HG03378 (cell line): ENCODE data around the gene MPP3.

Experiments
- ATAC-seq: cut with Tn5 transposase; IDR thresholded peaks from one replicate; pipeline ENCODE4 v1.9.1; 2021; ENCODE audit warnings: mild to moderate bottlenecking, moderate library complexity; ENCODE audit not compliant: unreplicated experiment

The MPP3 gene

GRCh38 chr17:43832168-43832975 lies 574 bp downstream of the MPP3 start:
- no peak for ATAC-seq

GRCh38 chr17:43831633-43832032 lies 1.3 kb downstream of the MPP3 start:
- ATAC-seq, result no peak

GRCh38 chr17:43830510-43831140 lies 2.3 kb downstream of the MPP3 start:
- ATAC-seq, result no peak

- ATAC-seq, result no peak
These were observed 3.2 kb downstream of the MPP3 start for GRCh38 chr17:43829738-43830137.

GRCh38 chr17:43827596-43827995 lies 5.3 kb downstream of the MPP3 start:
- ATAC-seq, result no peak

GRCh38 chr17:43826206-43826605 lies 6.7 kb downstream of the MPP3 start:
- no peak for ATAC-seq

GRCh38 chr17:43825567-43825966 lies 7.4 kb downstream of the MPP3 start:
- ATAC-seq, result no peak

GRCh38 chr17:43823350-43824084 lies 9.4 kb downstream of the MPP3 start:
- ATAC-seq, result no peak

- no peak for ATAC-seq
These were observed 10.3 kb downstream of the MPP3 start for GRCh38 chr17:43822570-43823190.

GRCh38 chr17:43820759-43821158 lies 12.2 kb downstream of the MPP3 start:
- ATAC-seq, result no peak

- ATAC-seq, result no peak
These were observed 14.0 kb downstream of the MPP3 start for GRCh38 chr17:43818966-43819365.

- no peak for ATAC-seq
These were observed 15.1 kb downstream of the MPP3 start for GRCh38 chr17:43817826-43818225.

GRCh38 chr17:43816336-43817320 lies 16.3 kb downstream of the MPP3 start:
- ATAC-seq, result no peak

- no peak for ATAC-seq
These were observed 18.2 kb downstream of the MPP3 start for GRCh38 chr17:43814714-43815113.

GRCh38 chr17:43814026-43814425 lies 18.9 kb downstream of the MPP3 start:
- no peak for ATAC-seq

GRCh38 chr17:43813386-43813785 lies 19.6 kb downstream of the MPP3 start:
- no peak for ATAC-seq

- ATAC-seq, result no peak
These were observed 20.3 kb downstream of the MPP3 start for GRCh38 chr17:43812396-43813265.

- no peak for ATAC-seq
These were observed 22.1 kb downstream of the MPP3 start for GRCh38 chr17:43810823-43811222.

- ATAC-seq, result no peak
These were observed 22.7 kb downstream of the MPP3 start for GRCh38 chr17:43810226-43810715.
